ENCODE data around the gene PCNT.

Gene PCNT

DNA sequence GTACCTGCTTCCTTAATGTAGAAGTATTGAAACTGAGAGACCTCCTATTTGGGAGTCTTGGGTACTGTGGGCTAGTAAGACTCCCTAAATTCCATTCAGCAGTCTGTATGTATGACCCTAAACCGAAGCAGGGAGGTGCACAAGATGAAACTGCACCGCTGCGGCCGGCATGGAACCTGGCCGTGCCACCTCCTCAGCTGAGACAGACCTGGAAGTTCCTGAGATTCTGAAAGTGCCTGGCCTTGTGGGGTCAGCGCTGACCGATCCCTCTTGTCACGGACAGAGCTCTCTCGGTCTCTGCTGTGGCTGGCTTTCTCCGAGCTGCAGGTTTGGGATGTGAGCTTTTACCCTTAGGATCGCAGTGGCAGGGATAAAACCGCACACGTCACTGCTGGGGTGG, 27.0 kb downstream of the PCNT start:
- no peaks in the 10 kb centered on the region for H3K4me1 ChIP-seq (ENCODE audit: control insufficient read depth, insufficient read depth, low read length, unreplicated experiment)
- no peaks in the 10 kb centered on the region for H3K79me2 ChIP-seq (ENCODE audit: control insufficient read depth, insufficient read depth, low read length, unreplicated experiment)
- H3K27me3 ChIP-seq (ENCODE audit: insufficient read depth, low read length) = no peaks in the 10 kb centered on the region
- no peak overlapping the region for H3K27ac ChIP-seq (ENCODE audit: low read depth, low read length)
- H2AFZ ChIP-seq (ENCODE audit: low read length, unreplicated experiment) = no peak overlapping the region
- peaks cover 16% of the 10 kb centered on the region for H3K36me3 ChIP-seq (ENCODE audit: insufficient read depth, low read length)
- H3K4me3 ChIP-seq (ENCODE audit: low read depth, low read length) = no peak overlapping the region

DNA sequence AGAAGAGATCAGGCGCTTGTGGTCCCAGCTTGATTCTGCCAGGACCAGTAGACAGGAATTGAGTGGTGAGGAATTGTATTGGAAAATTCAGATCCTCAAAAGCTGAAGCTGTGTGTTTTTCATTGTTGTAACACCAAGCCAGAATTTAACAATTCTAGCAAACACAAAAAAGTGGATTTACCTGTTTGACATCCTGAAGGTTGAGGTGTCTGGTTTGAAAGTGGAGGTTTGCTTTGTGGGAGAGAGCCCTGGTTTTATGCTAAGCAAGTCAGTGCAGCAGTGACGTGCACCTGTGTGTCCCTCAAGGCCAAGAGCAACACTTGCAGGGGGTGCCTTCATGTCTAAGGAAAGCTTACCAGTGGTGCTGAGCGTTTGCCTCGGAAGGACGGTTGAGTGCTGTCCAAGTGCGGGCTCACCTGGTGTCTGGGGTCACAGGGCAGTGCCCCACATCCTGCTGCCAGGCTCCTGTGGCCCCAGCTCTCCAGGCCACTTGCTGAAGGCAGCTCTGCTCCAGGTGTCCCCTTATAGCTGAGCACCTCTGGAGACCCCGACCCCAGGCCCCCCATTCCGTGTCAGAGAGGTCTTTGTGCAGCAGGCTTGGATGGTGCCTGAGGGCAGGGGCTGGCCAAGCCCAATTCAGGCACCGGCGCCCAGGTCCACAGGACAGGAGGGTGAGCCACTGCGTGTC, 27.7 kb downstream of the PCNT start:
- H3K27me3 ChIP-seq (ENCODE audit: insufficient read depth, low read length) = no peaks in the 10 kb centered on the region
- H3K79me2 ChIP-seq (ENCODE audit: control insufficient read depth, insufficient read depth, low read length, unreplicated experiment) = no peaks in the 10 kb centered on the region
- H2AFZ ChIP-seq (ENCODE audit: low read length, unreplicated experiment) = no peak overlapping the region
- peaks cover 16% of the 10 kb centered on the region for H3K36me3 ChIP-seq (ENCODE audit: insufficient read depth, low read length)
- no peaks in the 10 kb centered on the region for H3K4me1 ChIP-seq (ENCODE audit: control insufficient read depth, insufficient read depth, low read length, unreplicated experiment)
- no peak overlapping the region for H3K4me3 ChIP-seq (ENCODE audit: low read depth, low read length)
- no peak overlapping the region for H3K27ac ChIP-seq (ENCODE audit: low read depth, low read length)

DNA sequence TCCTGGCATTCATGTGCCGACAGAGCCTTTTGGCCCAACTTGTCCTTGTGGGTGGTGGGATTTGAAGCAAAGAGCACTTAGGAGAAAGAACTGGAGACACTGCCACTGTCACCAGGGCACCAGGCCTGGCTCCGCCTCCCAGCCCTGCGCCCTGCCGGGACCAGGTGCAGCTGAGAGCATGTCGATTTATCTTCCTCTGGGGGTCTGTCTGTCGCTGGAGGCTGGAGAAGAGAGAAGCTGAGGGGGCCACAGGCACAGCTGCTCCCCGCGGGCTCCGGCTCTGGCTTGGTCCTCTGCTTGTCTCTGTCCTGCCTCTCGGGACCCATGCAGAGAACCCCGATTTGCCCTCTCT, 28.2 kb downstream of the PCNT start:
- H3K79me2 ChIP-seq (ENCODE audit: control insufficient read depth, insufficient read depth, low read length, unreplicated experiment) = no peaks in the 10 kb centered on the region
- no peak overlapping the region for H3K4me3 ChIP-seq (ENCODE audit: low read depth, low read length)
- peaks cover 16% of the 10 kb centered on the region for H3K36me3 ChIP-seq (ENCODE audit: insufficient read depth, low read length)

DNA sequence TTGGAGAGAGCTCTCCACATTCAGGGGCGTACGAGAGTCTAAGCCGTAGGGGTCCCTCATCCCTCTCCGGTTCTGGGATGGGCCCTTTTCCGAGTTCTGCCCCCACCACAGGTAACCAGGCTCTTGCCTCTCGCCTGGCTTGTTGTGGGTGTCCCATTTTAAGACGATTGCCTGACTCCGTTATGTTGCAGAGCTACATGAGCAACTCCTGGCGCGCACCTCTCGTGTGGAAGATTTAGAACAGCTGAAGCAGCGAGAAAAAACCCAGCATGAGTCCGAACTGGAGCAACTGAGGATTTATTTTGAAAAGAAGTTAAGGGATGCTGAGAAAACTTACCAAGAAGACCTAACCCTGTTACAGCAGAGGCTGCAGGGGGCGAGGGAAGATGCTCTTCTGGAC, 29.0 kb downstream of the PCNT start:
- Histone ChIP-seq H3K4me3 (ENCODE audit: low read depth, low read length) (no peak overlapping the region), H3K4me1 (ENCODE audit: control insufficient read depth, insufficient read depth, low read length, unreplicated experiment) (no peaks in the 10 kb centered on the region), H3K36me3 (ENCODE audit: insufficient read depth, low read length) (peaks cover 16% of the 10 kb centered on the region), H3K27me3 (ENCODE audit: insufficient read depth, low read length) (no peaks in the 10 kb centered on the region), H3K27ac (ENCODE audit: low read depth, low read length) (no peak overlapping the region), H2AFZ (ENCODE audit: low read length, unreplicated experiment) (no peak overlapping the region), H3K79me2 (ENCODE audit: control insufficient read depth, insufficient read depth, low read length, unreplicated experiment) (no peaks in the 10 kb centered on the region)

More for the DNA sequence above, 28.2 kb downstream of the PCNT start:
- Histone ChIP-seq H3K27ac (ENCODE audit: low read depth, low read length) (no peak overlapping the region), H3K27me3 (ENCODE audit: insufficient read depth, low read length) (no peaks in the 10 kb centered on the region), H2AFZ (ENCODE audit: low read length, unreplicated experiment) (no peak overlapping the region), H3K4me1 (ENCODE audit: control insufficient read depth, insufficient read depth, low read length, unreplicated experiment) (no peaks in the 10 kb centered on the region)

DNA sequence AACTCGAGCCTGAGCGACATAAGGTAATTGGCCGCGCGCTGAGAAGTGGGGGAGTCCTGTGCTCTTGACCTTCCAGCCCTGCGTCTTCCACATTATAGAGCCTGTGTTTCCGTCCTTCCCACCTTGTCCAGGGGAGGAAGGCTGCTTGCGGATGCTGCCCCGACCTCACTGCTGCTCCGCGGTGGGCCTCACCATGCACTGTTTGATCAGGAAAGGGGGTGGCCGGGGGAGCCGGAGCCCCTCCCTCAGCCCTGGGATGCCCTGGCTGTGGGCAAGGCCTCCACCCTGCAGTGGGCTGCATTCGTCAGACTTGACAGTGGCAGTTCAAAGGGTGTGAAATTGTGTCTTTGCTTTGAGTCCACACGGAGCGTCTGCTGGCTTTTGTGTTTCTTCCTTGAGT, 30.1 kb downstream of the PCNT start:
- Histone ChIP-seq H3K27ac (ENCODE audit: low read depth, low read length) (no peak overlapping the region), H3K36me3 (ENCODE audit: insufficient read depth, low read length) (peaks cover 13% of the 10 kb centered on the region), H2AFZ (ENCODE audit: low read length, unreplicated experiment) (no peak overlapping the region), H3K4me1 (ENCODE audit: control insufficient read depth, insufficient read depth, low read length, unreplicated experiment) (no peaks in the 10 kb centered on the region), H3K4me3 (ENCODE audit: low read depth, low read length) (no peak overlapping the region), H3K27me3 (ENCODE audit: insufficient read depth, low read length) (no peaks in the 10 kb centered on the region), H3K79me2 (ENCODE audit: control insufficient read depth, insufficient read depth, low read length, unreplicated experiment) (no peaks in the 10 kb centered on the region)

DNA sequence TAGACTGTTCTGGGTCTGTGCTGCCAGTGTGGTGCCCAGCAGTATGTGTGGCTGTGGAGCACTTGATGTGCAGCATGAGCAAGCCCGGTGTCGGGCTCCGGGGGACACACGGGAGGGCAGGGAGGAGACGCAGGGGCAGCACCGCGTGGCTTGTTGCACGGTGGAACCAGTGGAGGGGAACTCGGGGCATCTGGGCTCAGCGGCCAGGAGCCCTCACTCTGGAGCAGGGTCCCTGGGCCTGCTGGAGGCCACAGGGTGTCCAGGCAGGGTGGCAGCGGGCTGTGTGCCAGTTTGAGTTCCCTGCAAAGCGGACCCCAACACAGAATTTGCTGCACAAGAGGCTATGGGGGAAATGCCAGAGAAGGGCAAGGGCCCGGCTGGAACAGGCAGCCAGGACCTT, 30.6 kb downstream of the PCNT start:
- H3K4me3 ChIP-seq (ENCODE audit: low read depth, low read length) = no peak overlapping the region
- no peak overlapping the region for H3K27ac ChIP-seq (ENCODE audit: low read depth, low read length)
- H3K36me3 ChIP-seq (ENCODE audit: insufficient read depth, low read length) = peaks cover 8% of the 10 kb centered on the region
- H3K79me2 ChIP-seq (ENCODE audit: control insufficient read depth, insufficient read depth, low read length, unreplicated experiment) = no peaks in the 10 kb centered on the region
- H3K4me1 ChIP-seq (ENCODE audit: control insufficient read depth, insufficient read depth, low read length, unreplicated experiment) = no peaks in the 10 kb centered on the region
- no peak overlapping the region for H2AFZ ChIP-seq (ENCODE audit: low read length, unreplicated experiment)
- no peaks in the 10 kb centered on the region for H3K27me3 ChIP-seq (ENCODE audit: insufficient read depth, low read length)

DNA sequence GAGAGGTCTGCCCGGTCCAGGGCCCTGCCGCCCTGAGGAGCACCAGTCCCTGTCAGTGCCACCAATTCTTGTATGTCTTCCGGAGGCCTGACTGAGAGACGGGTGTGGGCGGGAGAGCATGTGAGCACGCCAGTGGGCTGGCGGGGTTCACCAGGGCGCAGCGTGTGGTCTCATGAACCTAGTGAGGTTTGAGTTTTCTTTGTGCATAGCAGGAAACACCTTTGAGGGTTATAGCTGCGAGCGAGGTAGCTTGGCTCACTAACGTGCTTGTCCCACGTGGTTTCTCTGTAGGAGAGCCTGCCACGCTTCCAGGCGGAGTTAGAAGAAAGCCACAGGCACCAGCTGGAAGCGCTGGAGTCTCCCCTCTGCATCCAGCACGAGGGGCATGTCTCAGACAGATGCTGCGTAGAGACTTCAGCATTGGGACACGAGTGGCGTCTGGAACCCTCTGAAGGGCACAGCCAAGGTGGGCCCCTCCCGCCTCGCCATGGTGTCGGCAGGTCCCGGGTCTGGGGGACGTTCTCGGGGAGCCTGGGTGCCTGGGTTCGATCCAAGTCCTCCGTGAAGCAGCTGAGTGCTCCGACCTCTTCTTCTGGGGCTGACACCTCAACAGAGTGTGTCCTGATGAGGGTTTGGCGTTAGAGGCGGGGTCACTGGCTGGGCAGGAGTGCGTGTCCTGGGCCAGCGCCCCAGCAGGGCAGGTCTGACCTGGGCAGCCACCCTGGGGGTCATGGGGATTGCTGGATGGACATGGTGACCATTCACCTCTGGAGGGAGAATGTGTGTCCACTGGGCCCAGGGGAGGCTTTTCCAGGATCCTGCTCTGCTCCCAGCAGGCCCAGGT, 31.4 kb downstream of the PCNT start:
- no peaks in the 10 kb centered on the region for H3K79me2 ChIP-seq (ENCODE audit: control insufficient read depth, insufficient read depth, low read length, unreplicated experiment)
- no peak overlapping the region for H3K4me3 ChIP-seq (ENCODE audit: low read depth, low read length)
- no peaks in the 10 kb centered on the region for H3K4me1 ChIP-seq (ENCODE audit: control insufficient read depth, insufficient read depth, low read length, unreplicated experiment)
- H3K27ac ChIP-seq (ENCODE audit: low read depth, low read length) = no peak overlapping the region
- no peak overlapping the region for H2AFZ ChIP-seq (ENCODE audit: low read length, unreplicated experiment)
- H3K36me3 ChIP-seq (ENCODE audit: insufficient read depth, low read length) = peaks cover 4% of the 10 kb centered on the region
- no peaks in the 10 kb centered on the region for H3K27me3 ChIP-seq (ENCODE audit: insufficient read depth, low read length)

DNA sequence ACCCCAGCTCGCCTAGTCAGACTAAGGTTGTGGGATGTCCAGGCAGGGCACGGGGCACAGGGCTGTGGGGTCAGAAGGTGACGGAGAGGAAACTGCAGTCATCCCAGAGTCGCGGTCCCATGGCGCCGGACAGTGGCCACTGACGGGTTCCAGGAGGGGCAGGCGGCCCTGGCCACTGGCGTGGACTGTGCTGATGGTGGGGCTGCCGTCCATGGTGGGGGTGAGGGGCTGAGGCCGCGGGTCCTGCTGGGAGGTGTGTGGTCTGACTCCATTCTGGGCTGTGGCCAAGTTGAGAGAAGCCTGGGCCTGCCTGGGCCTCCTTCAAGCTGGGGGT, 32.0 kb downstream of the PCNT start:
- no peaks in the 10 kb centered on the region for H3K79me2 ChIP-seq (ENCODE audit: control insufficient read depth, insufficient read depth, low read length, unreplicated experiment)
- H3K27me3 ChIP-seq (ENCODE audit: insufficient read depth, low read length) = no peaks in the 10 kb centered on the region
- no peak overlapping the region for H3K4me3 ChIP-seq (ENCODE audit: low read depth, low read length)
- H3K36me3 ChIP-seq (ENCODE audit: insufficient read depth, low read length) = peaks cover 5% of the 10 kb centered on the region; the same call in 1 of the 2 replicates
- H3K4me1 ChIP-seq (ENCODE audit: control insufficient read depth, insufficient read depth, low read length, unreplicated experiment) = no peaks in the 10 kb centered on the region
- no peak overlapping the region for H2AFZ ChIP-seq (ENCODE audit: low read length, unreplicated experiment)
- H3K27ac ChIP-seq (ENCODE audit: low read depth, low read length) = no peak overlapping the region

DNA sequence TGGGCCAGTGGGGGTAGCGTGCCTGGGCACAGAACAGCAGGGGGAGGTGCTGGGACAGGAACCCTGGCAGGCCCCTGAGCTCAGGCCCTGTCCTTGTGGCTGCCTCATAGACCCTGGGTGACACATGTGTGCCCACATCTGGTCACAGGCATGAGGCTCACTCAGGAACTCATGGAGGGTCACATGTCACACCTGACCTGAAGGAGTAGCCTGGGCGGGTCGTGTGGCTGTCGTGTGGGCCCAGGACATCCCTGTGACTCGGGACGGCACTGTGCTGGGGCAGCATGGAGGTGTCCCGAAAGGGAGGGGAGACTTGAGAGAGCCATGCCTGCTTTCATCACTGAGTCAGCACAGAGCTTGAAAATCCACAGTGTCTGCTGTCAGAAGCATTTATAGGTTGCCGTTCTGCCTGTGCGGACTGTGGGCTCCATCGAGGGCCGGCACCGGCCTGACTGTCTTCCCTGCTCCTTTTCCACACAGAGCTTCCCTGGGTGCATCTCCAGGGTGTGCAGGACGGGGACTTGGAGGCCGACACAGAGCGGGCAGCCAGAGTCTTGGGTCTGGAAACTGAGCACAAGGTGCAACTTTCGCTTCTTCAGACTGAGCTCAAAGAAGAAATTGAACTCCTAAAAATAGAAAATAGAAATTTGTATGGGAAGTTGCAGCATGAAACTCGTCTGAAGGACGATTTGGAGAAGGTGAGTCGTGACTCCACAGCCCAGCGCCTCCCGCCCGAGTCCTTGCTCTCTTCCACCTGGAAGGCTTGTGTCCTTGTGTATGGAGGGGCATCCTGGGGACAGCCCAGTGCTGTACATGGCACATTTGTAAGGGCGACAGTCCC, 32.8 kb downstream of the PCNT start:
- Histone ChIP-seq H2AFZ (ENCODE audit: low read length, unreplicated experiment) (no peak overlapping the region), H3K27me3 (ENCODE audit: insufficient read depth, low read length) (no peaks in the 10 kb centered on the region), H3K36me3 (ENCODE audit: insufficient read depth, low read length) (peaks cover 3% of the 10 kb centered on the region; the same call in 1 of the 2 replicates), H3K4me3 (ENCODE audit: low read depth, low read length) (no peak overlapping the region), H3K27ac (ENCODE audit: low read depth, low read length) (no peak overlapping the region), H3K79me2 (ENCODE audit: control insufficient read depth, insufficient read depth, low read length, unreplicated experiment) (no peaks in the 10 kb centered on the region), H3K4me1 (ENCODE audit: control insufficient read depth, insufficient read depth, low read length, unreplicated experiment) (no peaks in the 10 kb centered on the region)

DNA sequence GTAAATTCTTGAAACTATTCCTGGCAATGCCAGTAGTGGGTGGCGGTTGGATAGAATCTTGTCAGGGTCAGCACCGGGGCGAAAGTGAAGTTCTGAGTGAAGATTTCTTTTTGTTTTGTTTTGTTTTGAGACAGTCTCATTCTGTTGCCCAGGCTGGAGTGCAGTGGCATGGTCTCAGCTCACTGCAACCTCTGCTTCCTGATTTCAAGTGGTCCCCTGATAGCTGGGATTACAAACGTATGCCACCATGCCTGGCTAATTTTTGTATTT, 33.3 kb downstream of the PCNT start:
- no peak overlapping the region for H3K4me3 ChIP-seq (ENCODE audit: low read depth, low read length)
- H3K27ac ChIP-seq (ENCODE audit: low read depth, low read length) = no peak overlapping the region
- H2AFZ ChIP-seq (ENCODE audit: low read length, unreplicated experiment) = no peak overlapping the region
- no peaks in the 10 kb centered on the region for H3K4me1 ChIP-seq (ENCODE audit: control insufficient read depth, insufficient read depth, low read length, unreplicated experiment)
- H3K36me3 ChIP-seq (ENCODE audit: insufficient read depth, low read length) = peaks cover 3% of the 10 kb centered on the region; the same call in 1 of the 2 replicates
- no peaks in the 10 kb centered on the region for H3K27me3 ChIP-seq (ENCODE audit: insufficient read depth, low read length)
- H3K79me2 ChIP-seq (ENCODE audit: control insufficient read depth, insufficient read depth, low read length, unreplicated experiment) = no peaks in the 10 kb centered on the region

Measured in ACC112 (cell line).